Islet precursor cell (in vitro differentiated cells): ENCODE data around the gene BTBD7.
A peak's percentile ranks its signal among the peaks of the same experiment; 100 is the strongest.

Experiments
- DNase-seq: peaks from one replicate; pipeline ENCODE4 v3.0.0-alpha.2; 2018

BTBD7 gene

GRCh38 chr14:93302688-93303581, 29.9 kb downstream of the BTBD7 start:
- DNase-seq, result peak; percentile 88

- DNase-seq, result peak; percentile 98
These were observed 30.9 kb downstream of the BTBD7 start for GRCh38 chr14:93301821-93302447.

- no peak for DNase-seq
These were observed 33.0 kb downstream of the BTBD7 start for GRCh38 chr14:93299866-93300265.

- DNase-seq, result no peak
These were observed 33.4 kb downstream of the BTBD7 start for GRCh38 chr14:93299416-93299815.

GRCh38 chr14:93295541-93296220, 37.2 kb downstream of the BTBD7 start:
- peak; percentile 62 for DNase-seq

- DNase-seq, result peak; percentile 73
These were observed 46.5 kb downstream of the BTBD7 start for GRCh38 chr14:93286212-93286890.

GRCh38 chr14:93285044-93285443, 47.8 kb downstream of the BTBD7 start:
- DNase-seq, result no peak

- no peak for DNase-seq
These were observed 50.9 kb downstream of the BTBD7 start for GRCh38 chr14:93281937-93282336.

GRCh38 chr14:93280743-93281142, 52.1 kb downstream of the BTBD7 start:
- no peak for DNase-seq

GRCh38 chr14:93276031-93276716, 56.7 kb downstream of the BTBD7 start:
- DNase-seq, result no peak

- no peak for DNase-seq
These were observed 58.6 kb downstream of the BTBD7 start for GRCh38 chr14:93274055-93274806.

- no peak for DNase-seq
These were observed 61.7 kb downstream of the BTBD7 start for GRCh38 chr14:93271111-93271510.

GRCh38 chr14:93269341-93270068, 63.3 kb downstream of the BTBD7 start:
- no peak for DNase-seq

GRCh38 chr14:93268406-93268805, 64.4 kb downstream of the BTBD7 start:
- no peak for DNase-seq

- no peak for DNase-seq
These were observed 65.6 kb downstream of the BTBD7 start for GRCh38 chr14:93267149-93267711.

GRCh38 chr14:93266127-93266526, 66.7 kb downstream of the BTBD7 start:
- no peak for DNase-seq

- no peak for DNase-seq
These were observed 69.4 kb downstream of the BTBD7 start for GRCh38 chr14:93263416-93263815.

- no peak for DNase-seq
These were observed 70.4 kb downstream of the BTBD7 start for GRCh38 chr14:93262446-93262845.

- no peak for DNase-seq
These were observed 83.6 kb downstream of the BTBD7 start for GRCh38 chr14:93249128-93249831.

- no peak for DNase-seq
These were observed 86.3 kb downstream of the BTBD7 start for GRCh38 chr14:93246534-93246933.
